ENCODE measurements around the gene SPEF2.

GRCh38 chr5:35671541-35672295 lies 54.1 kb downstream of the SPEF2 start:
- TF ChIP-seq GATA2 (IDR thresholded peaks at IDR 0.05; ENCODE audit: low read depth, low read length) (no peak), GATA3 (IDR thresholded peaks at IDR 0.05; ENCODE audit: low read depth, low read length) (no peak)

All from SH-SY5Y (cell line).